ENCODE measurements around the gene PYGB. TPM values are rescaled to one million over a fixed set of nuclear protein-coding genes. Genes with fewer than 3 reads are reported as not detected.
A peak's percentile ranks its signal among the peaks of the same experiment; 100 is the strongest.

Gene PYGB
- 188 and 302 TPM in 2 replicates for total RNA-seq (2014; rRNA removed; shearing (Covaris generic); ENCODE audit: low replicate concordance)

- DNase-seq = peak; percentile 93
- H4K20me1 ChIP-seq (ENCODE audit: insufficient read depth, low read depth, low read length) = peaks cover 46% of the 10 kb centered on the region
- peak within 1 kb of the TSS; percentile 93 for H3K4me2 ChIP-seq (ENCODE audit: low read depth, low read length, poor library complexity, severe bottlenecking)
- no peaks in the 10 kb centered on the region for H3K9me2 ChIP-seq (replicated peaks; ENCODE audit: insufficient read depth, low read length)
- no peaks in the 10 kb centered on the region for H3K9me3 ChIP-seq (ENCODE audit: low read length)
- peaks cover 29% of the 10 kb centered on the region for H3K36me3 ChIP-seq (ENCODE audit: insufficient read depth, low read length)
- peaks cover 52% of the 10 kb centered on the region for H3K79me2 ChIP-seq (ENCODE audit: low read length)
- H3K9ac ChIP-seq (ENCODE audit: low read length) = peak within 1 kb of the TSS; percentile 98
- no peaks in the 10 kb centered on the region for H3K27me3 ChIP-seq (ENCODE audit: low read length)
- no peak within 1 kb of the TSS for H2AFZ ChIP-seq (ENCODE audit: low read length)
- peak within 1 kb of the TSS; percentile 98 for H3K27ac ChIP-seq (ENCODE audit: low read length)
- peaks cover 87% of the 10 kb centered on the region for H3K4me1 ChIP-seq (ENCODE audit: low read length)
- H3K4me3 ChIP-seq (ENCODE audit: low read length) = peak within 1 kb of the TSS; percentile 98
These were observed at the start of gene PYGB for GRCh38 chr20:25247956-25248785. PYGB (plus strand) TSS chr20:25248085; CDS start chr20:25248179, 94 bp downstream.

GRCh38 chr20:25198663-25199383 is 49.1 kb upstream of the PYGB start:
- Histone ChIP-seq H2AFZ (ENCODE audit: low read length) (no peak overlapping the region), H3K9me3 (ENCODE audit: low read length) (no peaks in the 10 kb centered on the region), H3K79me2 (ENCODE audit: low read length) (peaks cover 76% of the 10 kb centered on the region), H3K4me3 (ENCODE audit: low read length) (no peak overlapping the region), H3K4me1 (ENCODE audit: low read length) (peaks cover 80% of the 10 kb centered on the region), H3K9me2 (replicated peaks; ENCODE audit: insufficient read depth, low read length) (no peaks in the 10 kb centered on the region), H3K9ac (ENCODE audit: low read length) (peak overlapping the region; percentile 8; the same call in 1 of the 2 replicates), H3K27me3 (ENCODE audit: low read length) (no peaks in the 10 kb centered on the region), H3K36me3 (ENCODE audit: insufficient read depth, low read length) (peaks cover 7% of the 10 kb centered on the region; the same call in 1 of the 2 replicates), H4K20me1 (ENCODE audit: insufficient read depth, low read depth, low read length) (no peaks in the 10 kb centered on the region), H3K27ac (ENCODE audit: low read length) (peak overlapping the region; percentile 29), H3K4me2 (ENCODE audit: low read depth, low read length, poor library complexity, severe bottlenecking) (peak overlapping the region; percentile 10)
- DNase-seq = no peak

- Histone ChIP-seq H4K20me1 (ENCODE audit: insufficient read depth, low read depth, low read length) (no peaks in the 10 kb centered on the region; the same call in 1 of the 2 replicates), H3K4me1 (ENCODE audit: low read length) (peaks cover 88% of the 10 kb centered on the region), H3K4me3 (ENCODE audit: low read length) (no peak overlapping the region), H2AFZ (ENCODE audit: low read length) (no peak overlapping the region), H3K4me2 (ENCODE audit: low read depth, low read length, poor library complexity, severe bottlenecking) (peak overlapping the region; percentile 24), H3K36me3 (ENCODE audit: insufficient read depth, low read length) (peaks cover 7% of the 10 kb centered on the region; the same call in 1 of the 2 replicates), H3K27me3 (ENCODE audit: low read length) (no peaks in the 10 kb centered on the region), H3K27ac (ENCODE audit: low read length) (peak overlapping the region; percentile 29), H3K9me3 (ENCODE audit: low read length) (no peaks in the 10 kb centered on the region), H3K79me2 (ENCODE audit: low read length) (peaks cover 83% of the 10 kb centered on the region), H3K9me2 (replicated peaks; ENCODE audit: insufficient read depth, low read length) (no peaks in the 10 kb centered on the region), H3K9ac (ENCODE audit: low read length) (no peak overlapping the region)
- no peak for DNase-seq
These were observed 48.2 kb upstream of the PYGB start for GRCh38 chr20:25199473-25200260.

- no peak overlapping the region for H2AFZ ChIP-seq (ENCODE audit: low read length)
- H4K20me1 ChIP-seq (ENCODE audit: insufficient read depth, low read depth, low read length) = no peaks in the 10 kb centered on the region; the same call in 1 of the 2 replicates
- no peaks in the 10 kb centered on the region for H3K9me3 ChIP-seq (ENCODE audit: low read length)
- peaks cover 86% of the 10 kb centered on the region for H3K79me2 ChIP-seq (ENCODE audit: low read length)
- DNase-seq = peak; percentile 66
- H3K9me2 ChIP-seq (replicated peaks; ENCODE audit: insufficient read depth, low read length) = no peaks in the 10 kb centered on the region
- peaks cover 68% of the 10 kb centered on the region for H3K4me1 ChIP-seq (ENCODE audit: low read length)
- H3K4me2 ChIP-seq (ENCODE audit: low read depth, low read length, poor library complexity, severe bottlenecking) = peak overlapping the region; percentile 56
- 0 out of 2 replicates have a peak overlapping the region, but pooled peaks have one; percentile 10 for H3K4me3 ChIP-seq (ENCODE audit: low read length)
- peak overlapping the region; percentile 55 for H3K9ac ChIP-seq (ENCODE audit: low read length)
- no peaks in the 10 kb centered on the region; the same call in 1 of the 2 replicates for H3K36me3 ChIP-seq (ENCODE audit: insufficient read depth, low read length)
- no peaks in the 10 kb centered on the region for H3K27me3 ChIP-seq (ENCODE audit: low read length)
- H3K27ac ChIP-seq (ENCODE audit: low read length) = peak overlapping the region; percentile 83
These were observed 44.8 kb upstream of the PYGB start for GRCh38 chr20:25203089-25203488.

- H2AFZ ChIP-seq (ENCODE audit: low read length) = no peak overlapping the region
- peak overlapping the region; percentile 55 for H3K9ac ChIP-seq (ENCODE audit: low read length)
- H3K4me3 ChIP-seq (ENCODE audit: low read length) = peak overlapping the region; percentile 24
- H3K36me3 ChIP-seq (ENCODE audit: insufficient read depth, low read length) = no peaks in the 10 kb centered on the region; the same call in 1 of the 2 replicates
- no peaks in the 10 kb centered on the region; the same call in 1 of the 2 replicates for H4K20me1 ChIP-seq (ENCODE audit: insufficient read depth, low read depth, low read length)
- H3K9me3 ChIP-seq (ENCODE audit: low read length) = no peaks in the 10 kb centered on the region
- H3K27me3 ChIP-seq (ENCODE audit: low read length) = no peaks in the 10 kb centered on the region
- peak overlapping the region; percentile 83 for H3K27ac ChIP-seq (ENCODE audit: low read length)
- H3K4me2 ChIP-seq (ENCODE audit: low read depth, low read length, poor library complexity, severe bottlenecking) = peak overlapping the region; percentile 56
- DNase-seq = peak; percentile 65
- H3K79me2 ChIP-seq (ENCODE audit: low read length) = peaks cover 83% of the 10 kb centered on the region
- peaks cover 62% of the 10 kb centered on the region for H3K4me1 ChIP-seq (ENCODE audit: low read length)
- H3K9me2 ChIP-seq (replicated peaks; ENCODE audit: insufficient read depth, low read length) = no peaks in the 10 kb centered on the region
These were observed 44.0 kb upstream of the PYGB start for GRCh38 chr20:25203871-25204320.

GRCh38 chr20:25204550-25205276 is 43.2 kb upstream of the PYGB start:
- H3K9me3 ChIP-seq (ENCODE audit: low read length) = no peaks in the 10 kb centered on the region
- peaks cover 55% of the 10 kb centered on the region for H3K4me1 ChIP-seq (ENCODE audit: low read length)
- peaks cover 75% of the 10 kb centered on the region for H3K79me2 ChIP-seq (ENCODE audit: low read length)
- no peaks in the 10 kb centered on the region for H3K9me2 ChIP-seq (replicated peaks; ENCODE audit: insufficient read depth, low read length)
- DNase-seq = no peak
- H3K9ac ChIP-seq (ENCODE audit: low read length) = peak overlapping the region; percentile 11; the same call in 1 of the 2 replicates
- peak overlapping the region; percentile 83 for H3K27ac ChIP-seq (ENCODE audit: low read length)
- no peaks in the 10 kb centered on the region; the same call in 1 of the 2 replicates for H3K36me3 ChIP-seq (ENCODE audit: insufficient read depth, low read length)
- H3K4me3 ChIP-seq (ENCODE audit: low read length) = no peak overlapping the region
- no peaks in the 10 kb centered on the region; the same call in 1 of the 2 replicates for H4K20me1 ChIP-seq (ENCODE audit: insufficient read depth, low read depth, low read length)
- H3K4me2 ChIP-seq (ENCODE audit: low read depth, low read length, poor library complexity, severe bottlenecking) = peak overlapping the region; percentile 56
- no peaks in the 10 kb centered on the region for H3K27me3 ChIP-seq (ENCODE audit: low read length)
- no peak overlapping the region for H2AFZ ChIP-seq (ENCODE audit: low read length)
